Retinal pigment epithelial cell (primary cell): Measurements from ENCODE around the gene DICER1.
"Not testable (repeated sequence)": the region's sequence is repeated elsewhere in the genome, so short reads cannot be mapped to it uniquely, and the experiment has no call there.

ENCODE experiments used
- DNase-seq: peaks from one replicate; pipeline ENCODE4 v3.0.0-alpha.2; 2010; ENCODE audit warnings: low read depth
- H3K4me3 ChIP-seq: 2 replicates; pipeline ENCODE4 v1.5.1; 2011; ENCODE audit warnings: mild to moderate bottlenecking, low read length, control low read depth, moderate library complexity
- TF ChIP-seq, protein P1 (sequence below): conservative IDR thresholded peaks from 2 replicates; pipeline ENCODE4 v1.5.1; 2011; ENCODE audit warnings: low read depth, low read length, control low read depth, inconsistent platforms

DICER1 gene

GRCh38 chr14:95157327-95158189, at the start of gene DICER1:
DICER1 (minus strand) TSS chr14:95157529; CDS start chr14:95133458, 24,071 bp downstream.
- TF ChIP-seq, protein P1, sequence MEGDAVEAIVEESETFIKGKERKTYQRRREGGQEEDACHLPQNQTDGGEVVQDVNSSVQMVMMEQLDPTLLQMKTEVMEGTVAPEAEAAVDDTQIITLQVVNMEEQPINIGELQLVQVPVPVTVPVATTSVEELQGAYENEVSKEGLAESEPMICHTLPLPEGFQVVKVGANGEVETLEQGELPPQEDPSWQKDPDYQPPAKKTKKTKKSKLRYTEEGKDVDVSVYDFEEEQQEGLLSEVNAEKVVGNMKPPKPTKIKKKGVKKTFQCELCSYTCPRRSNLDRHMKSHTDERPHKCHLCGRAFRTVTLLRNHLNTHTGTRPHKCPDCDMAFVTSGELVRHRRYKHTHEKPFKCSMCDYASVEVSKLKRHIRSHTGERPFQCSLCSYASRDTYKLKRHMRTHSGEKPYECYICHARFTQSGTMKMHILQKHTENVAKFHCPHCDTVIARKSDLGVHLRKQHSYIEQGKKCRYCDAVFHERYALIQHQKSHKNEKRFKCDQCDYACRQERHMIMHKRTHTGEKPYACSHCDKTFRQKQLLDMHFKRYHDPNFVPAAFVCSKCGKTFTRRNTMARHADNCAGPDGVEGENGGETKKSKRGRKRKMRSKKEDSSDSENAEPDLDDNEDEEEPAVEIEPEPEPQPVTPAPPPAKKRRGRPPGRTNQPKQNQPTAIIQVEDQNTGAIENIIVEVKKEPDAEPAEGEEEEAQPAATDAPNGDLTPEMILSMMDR, result no peak
- peak within 1 kb of the TSS; percentile 79 for H3K4me3 ChIP-seq
- peak; percentile 46 for DNase-seq

DNA sequence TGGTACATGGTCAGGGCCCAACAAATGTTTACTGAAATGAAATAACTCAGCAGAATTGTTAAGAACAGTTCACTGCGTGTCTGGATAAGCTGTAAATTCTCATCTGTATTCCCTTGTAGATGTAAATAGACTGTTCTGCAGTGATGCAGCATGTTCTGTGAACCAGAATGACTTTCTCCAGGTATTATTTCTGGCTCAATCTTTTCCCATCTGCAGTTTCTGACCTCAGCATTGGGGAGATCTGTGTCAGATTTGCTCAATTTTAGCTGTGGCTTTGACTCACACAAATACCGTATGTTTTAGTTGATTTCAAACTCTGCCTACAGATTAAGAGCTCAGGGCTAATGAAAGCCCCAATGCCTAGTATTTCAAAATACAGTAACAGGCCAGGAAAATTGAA, 49.2 kb upstream of the DICER1 start:
- no peak overlapping the region for H3K4me3 ChIP-seq
- TF ChIP-seq, protein P1, result no peak
- no peak for DNase-seq

GRCh38 chr14:95204705-95205104, 47.4 kb upstream of the DICER1 start:
- no peak for DNase-seq
- no peak overlapping the region for H3K4me3 ChIP-seq
- TF ChIP-seq, protein P1, result no peak

DNA sequence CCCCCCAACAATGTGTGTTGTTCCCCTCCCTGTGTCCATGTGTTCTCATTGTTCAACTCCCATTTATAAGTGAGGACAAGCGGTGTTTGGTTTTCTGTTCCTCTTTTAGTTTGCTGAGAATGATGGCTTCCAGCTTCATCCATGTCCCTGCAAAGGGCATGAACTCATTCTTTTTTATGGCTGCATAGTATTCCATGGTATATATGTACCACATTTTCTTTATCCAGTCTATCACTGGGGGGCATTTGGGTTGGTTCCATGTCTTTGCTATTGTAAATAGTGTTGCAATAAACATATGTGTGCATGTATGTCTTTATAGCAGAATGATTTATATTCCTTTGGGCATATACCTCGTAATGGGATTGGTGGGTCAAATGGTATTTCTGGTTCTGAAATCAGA, 44.4 kb upstream of the DICER1 start:
- not testable (repeated sequence) for DNase-seq, H3K4me3 ChIP-seq

DNA sequence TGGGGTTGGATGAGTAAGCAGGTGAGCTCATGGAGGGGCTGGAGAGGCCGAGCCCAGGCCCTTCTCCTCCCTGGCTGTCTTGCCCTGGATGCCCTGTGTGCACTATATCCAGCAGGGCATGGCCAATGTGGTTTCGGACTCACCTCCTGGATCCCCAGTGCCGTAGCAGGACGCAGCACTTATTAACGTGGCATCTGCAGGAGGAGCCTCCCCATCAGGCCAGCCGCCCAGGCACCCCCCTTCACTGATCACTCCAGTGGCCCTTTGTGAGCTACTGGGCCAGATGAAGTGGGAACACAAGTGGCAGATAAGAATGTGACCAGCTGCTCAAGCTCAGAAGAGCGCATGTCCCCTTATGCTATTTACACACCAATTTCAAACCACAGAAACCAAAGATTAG, 43.1 kb upstream of the DICER1 start:
- TF ChIP-seq, protein P1, result no peak
- no peak overlapping the region for H3K4me3 ChIP-seq
- no peak for DNase-seq

DNA sequence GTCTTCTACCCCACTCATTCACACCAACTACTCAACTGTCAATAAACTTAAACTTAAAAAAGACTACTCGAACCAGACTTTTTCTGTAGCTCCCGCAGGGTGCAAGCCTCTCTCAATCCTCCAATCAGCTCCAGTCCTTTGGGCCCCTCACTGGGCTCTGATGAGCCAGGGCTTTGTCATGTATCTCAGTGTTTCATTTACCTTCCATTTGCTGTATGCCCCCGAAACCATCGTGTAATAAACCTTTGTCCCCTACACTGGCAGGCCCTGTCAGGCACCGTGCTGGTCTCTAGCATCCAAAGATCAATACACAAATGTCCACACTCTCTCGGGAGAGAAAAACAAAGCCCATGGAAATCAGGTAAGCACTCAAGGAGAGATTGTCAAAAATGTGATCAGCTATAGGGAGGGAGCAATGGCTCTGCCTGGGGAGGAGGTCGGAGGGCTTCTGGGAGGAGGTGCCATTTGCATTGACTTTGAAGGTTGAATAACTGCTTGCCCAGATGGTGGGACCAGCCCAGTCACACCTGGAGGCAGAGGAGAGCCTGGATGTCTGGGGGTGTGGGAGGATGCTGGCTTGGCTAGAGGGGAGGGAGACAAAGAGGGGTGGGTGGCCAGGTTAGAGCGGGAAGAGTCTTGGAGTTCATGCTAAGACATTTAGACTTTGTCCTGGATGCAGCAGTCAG, 42.1 kb upstream of the DICER1 start:
- TF ChIP-seq, protein P1, result no peak
- no peak for DNase-seq
- no peak overlapping the region for H3K4me3 ChIP-seq

- DNase-seq, result no peak
- TF ChIP-seq, protein P1, result no peak
- H3K4me3 ChIP-seq, result no peak overlapping the region
Observed at GRCh38 chr14:95198320-95198719, 41.0 kb upstream of the DICER1 start.
